Mammary epithelial cell (primary cell): ENCODE results near the gene TP53TG3B.
"Not testable (repeated sequence)": the region's sequence is repeated elsewhere in the genome, so short reads cannot be mapped to it uniquely, and the experiment has no call there.

ENCODE experiments used
- EZH2 ChIP-seq: IDR thresholded peaks from 2 replicates; pipeline ENCODE4 v1.6.1; 2012; ENCODE audit warnings: low read length, inconsistent platforms, borderline replicate concordance
- TF ChIP-seq, protein P1 (sequence below), 2 donors: IDR thresholded peaks in 1 of 2; conservative IDR thresholded peaks in 1 of 2; 2 replicates each; pipeline ENCODE4 v1.5.1; 2011 to 2012; ENCODE audit warnings: inconsistent platforms in 2 of 2, low read length in 2 of 2, mild to moderate bottlenecking in 2 of 2, control low read depth in 1 of 2, low read depth in 1 of 2; ENCODE audit not compliant: insufficient read depth in 1 of 2; ENCODE audit errors: extremely low read depth in 1 of 2

DNA sequence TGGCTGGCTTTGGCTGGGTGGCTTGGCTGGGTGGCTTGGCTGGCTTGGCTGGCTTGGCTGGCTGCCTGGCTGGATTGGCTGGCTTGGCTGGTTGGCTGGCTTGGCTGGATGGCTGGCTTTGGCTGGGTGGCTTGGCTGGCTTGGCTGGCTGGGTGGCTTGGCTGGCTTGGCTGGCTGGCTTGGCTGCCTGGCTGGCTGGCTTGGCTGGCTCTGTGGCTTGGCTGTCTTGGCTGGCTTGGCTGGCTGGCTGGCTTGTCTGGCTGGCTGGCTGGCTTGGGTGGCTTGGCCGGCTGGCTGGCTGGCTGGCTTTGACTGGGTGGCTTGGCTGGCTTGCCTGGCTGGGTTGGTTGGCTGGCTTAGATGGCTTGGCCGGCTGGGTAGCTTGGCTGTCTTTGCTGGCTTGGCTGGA, 22.1 kb upstream of the TP53TG3B start:
- TF ChIP-seq, protein P1, sequence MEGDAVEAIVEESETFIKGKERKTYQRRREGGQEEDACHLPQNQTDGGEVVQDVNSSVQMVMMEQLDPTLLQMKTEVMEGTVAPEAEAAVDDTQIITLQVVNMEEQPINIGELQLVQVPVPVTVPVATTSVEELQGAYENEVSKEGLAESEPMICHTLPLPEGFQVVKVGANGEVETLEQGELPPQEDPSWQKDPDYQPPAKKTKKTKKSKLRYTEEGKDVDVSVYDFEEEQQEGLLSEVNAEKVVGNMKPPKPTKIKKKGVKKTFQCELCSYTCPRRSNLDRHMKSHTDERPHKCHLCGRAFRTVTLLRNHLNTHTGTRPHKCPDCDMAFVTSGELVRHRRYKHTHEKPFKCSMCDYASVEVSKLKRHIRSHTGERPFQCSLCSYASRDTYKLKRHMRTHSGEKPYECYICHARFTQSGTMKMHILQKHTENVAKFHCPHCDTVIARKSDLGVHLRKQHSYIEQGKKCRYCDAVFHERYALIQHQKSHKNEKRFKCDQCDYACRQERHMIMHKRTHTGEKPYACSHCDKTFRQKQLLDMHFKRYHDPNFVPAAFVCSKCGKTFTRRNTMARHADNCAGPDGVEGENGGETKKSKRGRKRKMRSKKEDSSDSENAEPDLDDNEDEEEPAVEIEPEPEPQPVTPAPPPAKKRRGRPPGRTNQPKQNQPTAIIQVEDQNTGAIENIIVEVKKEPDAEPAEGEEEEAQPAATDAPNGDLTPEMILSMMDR (conservative IDR thresholded peaks at IDR 0.05 in 1 of 2, IDR thresholded peaks at IDR 0.05 in 1 of 2; ENCODE audit: extremely low read depth in 1 of 2, insufficient read depth in 1 of 2, low read depth in 1 of 2, low read length in 2 of 2) = not testable (repeated sequence)
- TF ChIP-seq EZH2 = not testable (repeated sequence)
